Measurements from ENCODE around the gene IDH3A. TPM values are rescaled to one million over a fixed set of nuclear protein-coding genes. Genes with fewer than 3 reads are reported as not detected.

The IDH3A gene
- total and polyA plus RNA-seq, 2 donors (not counting 1 experiment from before 2014, with no cell fraction given), result 24.9 to 65.0 TPM

DNA sequence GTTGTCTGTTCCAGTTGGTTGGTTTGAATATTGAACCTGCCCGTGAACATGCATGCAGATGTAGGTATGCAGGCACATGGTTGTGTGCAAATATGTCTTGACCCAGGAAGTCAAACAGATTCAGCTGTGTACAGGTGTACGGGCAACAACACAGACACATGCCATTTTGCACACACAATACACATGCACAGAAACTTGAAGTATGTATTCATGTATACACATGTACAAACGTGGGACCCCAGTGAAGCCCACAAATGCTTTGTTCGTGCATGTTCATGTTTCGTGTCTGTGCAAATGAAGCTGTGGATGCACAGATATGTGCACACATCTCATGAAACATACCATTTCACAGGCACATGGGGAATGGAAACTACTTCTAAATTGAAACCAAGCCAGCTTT, 30.7 kb downstream of the IDH3A start:
- H3K36me3 ChIP-seq (ENCODE audit: control insufficient read depth, insufficient read depth, low read length), result no peaks in the 10 kb centered on the region
- TF ChIP-seq, protein P1, sequence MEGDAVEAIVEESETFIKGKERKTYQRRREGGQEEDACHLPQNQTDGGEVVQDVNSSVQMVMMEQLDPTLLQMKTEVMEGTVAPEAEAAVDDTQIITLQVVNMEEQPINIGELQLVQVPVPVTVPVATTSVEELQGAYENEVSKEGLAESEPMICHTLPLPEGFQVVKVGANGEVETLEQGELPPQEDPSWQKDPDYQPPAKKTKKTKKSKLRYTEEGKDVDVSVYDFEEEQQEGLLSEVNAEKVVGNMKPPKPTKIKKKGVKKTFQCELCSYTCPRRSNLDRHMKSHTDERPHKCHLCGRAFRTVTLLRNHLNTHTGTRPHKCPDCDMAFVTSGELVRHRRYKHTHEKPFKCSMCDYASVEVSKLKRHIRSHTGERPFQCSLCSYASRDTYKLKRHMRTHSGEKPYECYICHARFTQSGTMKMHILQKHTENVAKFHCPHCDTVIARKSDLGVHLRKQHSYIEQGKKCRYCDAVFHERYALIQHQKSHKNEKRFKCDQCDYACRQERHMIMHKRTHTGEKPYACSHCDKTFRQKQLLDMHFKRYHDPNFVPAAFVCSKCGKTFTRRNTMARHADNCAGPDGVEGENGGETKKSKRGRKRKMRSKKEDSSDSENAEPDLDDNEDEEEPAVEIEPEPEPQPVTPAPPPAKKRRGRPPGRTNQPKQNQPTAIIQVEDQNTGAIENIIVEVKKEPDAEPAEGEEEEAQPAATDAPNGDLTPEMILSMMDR (conservative IDR thresholded peaks at IDR 0.05 in 1 of 2, IDR thresholded peaks at IDR 0.05 in 1 of 2; ENCODE audit: low read depth in 1 of 2, low read length in 2 of 2), result no peak
- TF ChIP-seq EZH2 (IDR thresholded peaks at IDR 0.05; ENCODE audit: low read length, missing control alignments), result no peak
- no peaks in the 10 kb centered on the region for H3K79me2 ChIP-seq (ENCODE audit: control insufficient read depth, insufficient read depth, low read length)
- DNase-seq (ENCODE audit: low read depth in 2 of 2), result no peak
- no peak overlapping the region for H3K4me3 ChIP-seq (replicated peaks in 1 of 4; ENCODE audit: control extremely low read depth in 1 of 4, insufficient read depth in 1 of 4, low read depth in 3 of 4, low read length in 4 of 4)
- no peak overlapping the region for H2AFZ ChIP-seq (ENCODE audit: low read length)
- no peaks in the 10 kb centered on the region for H3K27me3 ChIP-seq (ENCODE audit: control insufficient read depth, insufficient read depth, low read length)
- H3K9ac ChIP-seq (ENCODE audit: insufficient read depth, low read length), result no peak overlapping the region
- H3K4me1 ChIP-seq (ENCODE audit: control insufficient read depth, extremely low read depth, insufficient read depth, low read length), result no peaks in the 10 kb centered on the region
- H4K20me1 ChIP-seq (ENCODE audit: control insufficient read depth, extremely low read depth, insufficient read depth, low read length), result no peaks in the 10 kb centered on the region
- H3K27ac ChIP-seq (ENCODE audit: insufficient read depth, low read length), result no peak overlapping the region
- no peak overlapping the region for H3K4me2 ChIP-seq (ENCODE audit: extremely low read depth, insufficient read depth, low read length)
- H3K9me3 ChIP-seq (ENCODE audit: control insufficient read depth, insufficient read depth, low read depth, low read length), result no peaks in the 10 kb centered on the region

- no peak overlapping the region for H3K9ac ChIP-seq (ENCODE audit: insufficient read depth, low read length)
- no peak overlapping the region for H2AFZ ChIP-seq (ENCODE audit: low read length)
- no peaks in the 10 kb centered on the region for H3K27me3 ChIP-seq (ENCODE audit: control insufficient read depth, insufficient read depth, low read length)
- H4K20me1 ChIP-seq (ENCODE audit: control insufficient read depth, extremely low read depth, insufficient read depth, low read length), result no peaks in the 10 kb centered on the region
- H3K4me2 ChIP-seq (ENCODE audit: extremely low read depth, insufficient read depth, low read length), result no peak overlapping the region
- no peaks in the 10 kb centered on the region for H3K4me1 ChIP-seq (ENCODE audit: control insufficient read depth, extremely low read depth, insufficient read depth, low read length)
- TF ChIP-seq, protein P1 (conservative IDR thresholded peaks at IDR 0.05 in 1 of 2, IDR thresholded peaks at IDR 0.05 in 1 of 2; ENCODE audit: low read depth in 1 of 2, low read length in 2 of 2), result no peak
- TF ChIP-seq EZH2 (IDR thresholded peaks at IDR 0.05; ENCODE audit: low read length, missing control alignments), result no peak
- no peaks in the 10 kb centered on the region for H3K9me3 ChIP-seq (ENCODE audit: control insufficient read depth, insufficient read depth, low read depth, low read length)
- H3K79me2 ChIP-seq (ENCODE audit: control insufficient read depth, insufficient read depth, low read length), result no peaks in the 10 kb centered on the region
- H3K27ac ChIP-seq (ENCODE audit: insufficient read depth, low read length), result no peak overlapping the region
- no peaks in the 10 kb centered on the region for H3K36me3 ChIP-seq (ENCODE audit: control insufficient read depth, insufficient read depth, low read length)
- DNase-seq (ENCODE audit: low read depth in 2 of 2), result no peak
- H3K4me3 ChIP-seq (replicated peaks in 1 of 4; ENCODE audit: control extremely low read depth in 1 of 4, insufficient read depth in 1 of 4, low read depth in 3 of 4, low read length in 4 of 4), result no peak overlapping the region
Observed at GRCh38 chr15:78182336-78182700, 33.2 kb downstream of the IDH3A start.

DNA sequence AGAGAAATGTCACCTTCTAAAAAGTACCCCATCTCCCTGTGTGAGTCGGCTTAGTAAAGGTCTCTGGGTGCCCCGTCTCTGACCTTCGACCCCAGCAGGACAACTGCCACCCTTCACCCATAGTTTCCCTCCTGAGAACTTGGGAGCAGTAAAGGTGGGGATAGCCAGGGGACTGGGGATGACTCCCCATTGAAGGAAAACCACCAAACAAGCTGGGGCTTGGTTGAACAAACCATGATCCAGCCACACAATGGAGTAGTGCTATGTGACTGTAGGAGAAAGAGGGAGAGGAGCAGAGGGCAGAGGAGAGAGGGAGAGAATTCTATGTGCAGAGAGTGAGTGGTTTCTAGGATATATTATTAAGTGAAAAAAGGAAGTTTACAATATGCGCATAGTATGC, 33.7 kb downstream of the IDH3A start:
- Histone ChIP-seq H2AFZ (ENCODE audit: low read length) (no peak overlapping the region), H3K4me1 (ENCODE audit: control insufficient read depth, extremely low read depth, insufficient read depth, low read length) (no peaks in the 10 kb centered on the region), H3K4me3 (replicated peaks in 1 of 4; ENCODE audit: control extremely low read depth in 1 of 4, insufficient read depth in 1 of 4, low read depth in 3 of 4, low read length in 4 of 4) (no peak overlapping the region), H3K9ac (ENCODE audit: insufficient read depth, low read length) (no peak overlapping the region), H3K27ac (ENCODE audit: insufficient read depth, low read length) (no peak overlapping the region), H3K27me3 (ENCODE audit: control insufficient read depth, insufficient read depth, low read length) (no peaks in the 10 kb centered on the region), H4K20me1 (ENCODE audit: control insufficient read depth, extremely low read depth, insufficient read depth, low read length) (no peaks in the 10 kb centered on the region), H3K79me2 (ENCODE audit: control insufficient read depth, insufficient read depth, low read length) (no peaks in the 10 kb centered on the region), H3K36me3 (ENCODE audit: control insufficient read depth, insufficient read depth, low read length) (no peaks in the 10 kb centered on the region), H3K9me3 (ENCODE audit: control insufficient read depth, insufficient read depth, low read depth, low read length) (no peaks in the 10 kb centered on the region), H3K4me2 (ENCODE audit: extremely low read depth, insufficient read depth, low read length) (no peak overlapping the region)
- no peak for TF ChIP-seq EZH2 (IDR thresholded peaks at IDR 0.05; ENCODE audit: low read length, missing control alignments)
- TF ChIP-seq, protein P1 (conservative IDR thresholded peaks at IDR 0.05 in 1 of 2, IDR thresholded peaks at IDR 0.05 in 1 of 2; ENCODE audit: low read depth in 1 of 2, low read length in 2 of 2), result no peak
- no peak for DNase-seq (ENCODE audit: low read depth in 2 of 2)

Data from fibroblast of lung (primary cell).